ENCODE results near the gene IL13.
"Not testable (repeated sequence)": the region's sequence is repeated elsewhere in the genome, so short reads cannot be mapped to it uniquely, and the experiment has no call there.

Gene IL13

GRCh38 chr5:132627470-132627869, 30.5 kb upstream of the IL13 start:
- no peaks in the 10 kb centered on the region for H3K4me1 ChIP-seq (ENCODE audit: control insufficient read depth in 1 of 2, insufficient read depth in 1 of 2, low read depth in 1 of 2, low read length in 1 of 2)
- no peak for TF ChIP-seq CTCF (IDR thresholded peaks at IDR 0.05)
- H3K27ac ChIP-seq, result no peak overlapping the region
- H3K27me3 ChIP-seq, result no peaks in the 10 kb centered on the region
- H3K9me3 ChIP-seq, result no peaks in the 10 kb centered on the region
- no peak overlapping the region for H3K4me3 ChIP-seq (ENCODE audit: low read depth in 1 of 2, low read length in 1 of 2)
- no peaks in the 10 kb centered on the region for H3K36me3 ChIP-seq

- Histone ChIP-seq H3K27me3 (no peaks in the 10 kb centered on the region), H3K4me1 (ENCODE audit: control insufficient read depth in 1 of 2, insufficient read depth in 1 of 2, low read depth in 1 of 2, low read length in 1 of 2) (no peaks in the 10 kb centered on the region), H3K36me3 (no peaks in the 10 kb centered on the region), H3K9me3 (no peaks in the 10 kb centered on the region), H3K4me3 (ENCODE audit: low read depth in 1 of 2, low read length in 1 of 2) (no peak overlapping the region), H3K27ac (no peak overlapping the region)
- no peak for TF ChIP-seq CTCF (IDR thresholded peaks at IDR 0.05)
Observed at GRCh38 chr5:132628814-132629213, 29.2 kb upstream of the IL13 start.

- Histone ChIP-seq H3K4me3 (ENCODE audit: low read depth in 1 of 2, low read length in 1 of 2) (no peak overlapping the region), H3K9me3 (no peaks in the 10 kb centered on the region), H3K27ac (no peak overlapping the region), H3K4me1 (ENCODE audit: control insufficient read depth in 1 of 2, insufficient read depth in 1 of 2, low read depth in 1 of 2, low read length in 1 of 2) (no peaks in the 10 kb centered on the region), H3K36me3 (no peaks in the 10 kb centered on the region), H3K27me3 (no peaks in the 10 kb centered on the region)
- TF ChIP-seq CTCF (IDR thresholded peaks at IDR 0.05), result no peak
Observed at GRCh38 chr5:132629230-132629944, 28.6 kb upstream of the IL13 start.

GRCh38 chr5:132633587-132633986, 24.4 kb upstream of the IL13 start:
- H3K36me3 ChIP-seq; H3K27me3 ChIP-seq; H3K4me1 ChIP-seq (ENCODE audit: control insufficient read depth in 1 of 2, insufficient read depth in 1 of 2, low read depth in 1 of 2, low read length in 1 of 2); H3K27ac ChIP-seq; H3K4me3 ChIP-seq (ENCODE audit: low read depth in 1 of 2, low read length in 1 of 2); H3K9me3 ChIP-seq: not testable (repeated sequence)

- Histone ChIP-seq H3K4me3 (ENCODE audit: low read depth in 1 of 2, low read length in 1 of 2) (no peak overlapping the region), H3K36me3 (peaks cover 11% of the 10 kb centered on the region), H3K27ac (no peak overlapping the region), H3K27me3 (no peaks in the 10 kb centered on the region), H3K9me3 (no peaks in the 10 kb centered on the region), H3K4me1 (ENCODE audit: control insufficient read depth in 1 of 2, insufficient read depth in 1 of 2, low read depth in 1 of 2, low read length in 1 of 2) (peaks cover 12 to 13% of the 10 kb centered on the region in 2 experiments)
- no peak for TF ChIP-seq CTCF (IDR thresholded peaks at IDR 0.05)
Observed at GRCh38 chr5:132635873-132636272, 22.1 kb upstream of the IL13 start.

GRCh38 chr5:132637241-132637640, 20.7 kb upstream of the IL13 start:
- Histone ChIP-seq H3K4me3 (ENCODE audit: low read depth in 1 of 2, low read length in 1 of 2) (no peak overlapping the region), H3K36me3 (peaks cover 11% of the 10 kb centered on the region), H3K27me3 (no peaks in the 10 kb centered on the region), H3K9me3 (no peaks in the 10 kb centered on the region), H3K27ac (no peak overlapping the region), H3K4me1 (ENCODE audit: control insufficient read depth in 1 of 2, insufficient read depth in 1 of 2, low read depth in 1 of 2, low read length in 1 of 2) (peaks cover 19 to 22% of the 10 kb centered on the region in 2 experiments)
- TF ChIP-seq CTCF (IDR thresholded peaks at IDR 0.05), result no peak

All from neutrophil (primary cell).